Naive thymus-derived CD4-positive, alpha-beta T cell (primary cell): ENCODE measurements around the gene SIRPB1. TPM values are rescaled to one million over a fixed set of nuclear protein-coding genes. Genes with fewer than 3 reads are reported as not detected.
"Not testable (repeated sequence)": the region's sequence is repeated elsewhere in the genome, so short reads cannot be mapped to it uniquely, and the experiment has no call there.

Experiments
- ATAC-seq: fragments of 150-1000 bp; cut with Tn5 transposase; 2 replicates; pipeline ENCODE4 v1.10.0; 2021; ENCODE audit warnings: mild to moderate bottlenecking, moderate library complexity
- CTCF ChIA-PET: fragments of 350-600 bp; sonication (Branson Sonifier 250); formaldehyde crosslinking; loops from one replicate; lab custom pipeline; 2021; ENCODE audit warnings: antibody characterized with exemption; lab: Charles Lee
- POLR2A ChIA-PET: fragments of 350-600 bp; sonication (Branson Sonifier 250); formaldehyde crosslinking; loops from one replicate; lab custom pipeline; 2021; ENCODE audit warnings: antibody characterized with exemption, inconsistent platforms; lab: Charles Lee
- DNase-seq, 9 donors: peaks; one replicate each; pipeline versions ENCODE4 v3.0.0 to v3.0.0-alpha.2; 2020 to 2022; ENCODE audit warnings: mixed read lengths in 1 of 9
- H3K27ac ChIP-seq: one replicate; pipeline ENCODE4 v1.7.0; 2013; ENCODE audit warnings: mild to moderate bottlenecking, low read depth, low read length, moderate library complexity
- H3K27me3 ChIP-seq, 2 donors: one replicate each; pipeline ENCODE4 v1.7.0; 2013; ENCODE audit warnings: low read length in 2 of 2, mild to moderate bottlenecking in 2 of 2, moderate library complexity in 2 of 2; ENCODE audit not compliant: control insufficient read depth in 2 of 2, insufficient read depth in 2 of 2
- H3K36me3 ChIP-seq, 3 experiments: 1 replicate in 2 of 3; 2 replicates in 1 of 3; pipeline ENCODE4 v1.7.0; 2013; ENCODE audit warnings: low read length in 3 of 3, mild to moderate bottlenecking in 3 of 3, moderate library complexity in 1 of 3; ENCODE audit not compliant: insufficient read depth in 3 of 3, control insufficient read depth in 2 of 3
- H3K4me1 ChIP-seq, 2 donors: one replicate each; pipeline ENCODE4 v1.7.0; 2013; ENCODE audit warnings: low read length in 2 of 2, mild to moderate bottlenecking in 2 of 2, moderate library complexity in 1 of 2; ENCODE audit not compliant: control insufficient read depth in 2 of 2, insufficient read depth in 2 of 2
- H3K4me3 ChIP-seq: 2 replicates; pipeline ENCODE4 v1.7.0; 2013; ENCODE audit warnings: mild to moderate bottlenecking, low read length
- H3K9me3 ChIP-seq, 3 experiments: 1 replicate in 2 of 3; 2 replicates in 1 of 3; pipeline ENCODE4 v1.7.0; 2013; ENCODE audit warnings: low read length in 3 of 3; ENCODE audit not compliant: control insufficient read depth in 2 of 3
- H3K27ac Mint-ChIP-seq, 9 donors: one replicate each; pipeline ENCODE4 v1.8.0; 2020 to 2022; ENCODE audit warnings: mixed read lengths in 9 of 9, mild to moderate bottlenecking in 8 of 9, moderate library complexity in 5 of 9, inconsistent platforms in 2 of 9
- H3K27me3 Mint-ChIP-seq, 5 donors: one replicate each; pipeline ENCODE4 v1.8.0; 2021 to 2022; ENCODE audit warnings: mixed read lengths in 5 of 5, mild to moderate bottlenecking in 1 of 5
- H3K36me3 Mint-ChIP-seq, 5 donors: one replicate each; pipeline ENCODE4 v1.8.0; 2020 to 2022; ENCODE audit warnings: mixed read lengths in 5 of 5, mild to moderate bottlenecking in 3 of 5, inconsistent platforms in 1 of 5
- H3K4me1 Mint-ChIP-seq, 7 donors: one replicate each; pipeline ENCODE4 v1.8.0; 2020 to 2022; ENCODE audit warnings: mixed read lengths in 7 of 7, mild to moderate bottlenecking in 3 of 7, inconsistent platforms in 1 of 7
- H3K4me3 Mint-ChIP-seq, 10 donors: one replicate each; pipeline ENCODE4 v1.8.0; 2020 to 2022; ENCODE audit warnings: mild to moderate bottlenecking in 10 of 10, mixed read lengths in 10 of 10, moderate library complexity in 6 of 10, inconsistent platforms in 2 of 10
- H3K9me3 Mint-ChIP-seq, 11 donors: one replicate each; pipeline ENCODE4 v1.8.0; 2020 to 2022; ENCODE audit warnings: mixed read lengths in 11 of 11, mild to moderate bottlenecking in 4 of 11, inconsistent platforms in 1 of 11, moderate library complexity in 1 of 11
- intact Hi-C, 2 donors: fragments of 100-400 bp; cut with micrococcal nuclease; formaldehyde crosslinking; loops; one replicate each; pipeline ENCODE4 v1.15.1; 2023
- polyA plus RNA-seq, 2 donors: library from polyadenylated mRNA; unstranded; fragments of 300-500 nt; fragmentation: Illumina TruSeq; gene quantifications; one replicate each; pipeline ENCODE4 v1.2.3, GENCODE V29; 2021
- total RNA-seq, 6 experiments: library from RNA in 5 of 6; stranded (reverse) in 5 of 6; gene quantifications; 1 replicate in 5 of 6; 2 replicates in 1 of 6; pipeline ENCODE4 v1.2.3 and lab custom pipeline; 2021 to 2026

Gene SIRPB1
- total and polyA plus RNA-seq, 7 experiments from 2014 or later: 2.2 to 28.2 (median 9.6) TPM

GRCh38 chr20:1648101-1648500, 28.3 kb upstream of the SIRPB1 start:
- intact Hi-C loops: no loop called here
- DNase-seq (no peak), ATAC-seq (no peak)
- peaks cover 0 to 13% (median 3%) of the 10 kb centered on the region in 11 donors for H3K9me3 Mint-ChIP-seq
- H3K4me3 Mint-ChIP-seq: peak overlapping the region in 2 of 10 donors; percentile 17 to 81
- Histone ChIP-seq H3K27me3 (no peaks in the 10 kb centered on the region), H3K9me3 (no peaks in the 10 kb centered on the region), H3K4me1 (peaks cover 39 to 63% of the 10 kb centered on the region in 2 donors), H3K27ac (no peak overlapping the region), H3K36me3 (peaks cover 4 to 54% (median 16%) of the 10 kb centered on the region in 3 experiments), H3K4me3 (no peak overlapping the region)
- H3K27ac Mint-ChIP-seq: peak overlapping the region in 6 of 9 donors; percentile 4 to 87 (median 82)
- CTCF ChIA-PET: no interaction called here
- peaks cover 20 to 86% (median 75%) of the 10 kb centered on the region in 7 donors for H3K4me1 Mint-ChIP-seq
- no peaks in the 10 kb centered on the region for H3K27me3 Mint-ChIP-seq
- POLR2A ChIA-PET: interaction anchor here (1.0 to 4.5 kb wide), 6 partner anchors 8 to 26 kb away, joined by 3 to 21 read pairs (median 4); no protein-coding TSS in a partner anchor
- H3K36me3 Mint-ChIP-seq: peaks cover 4 to 70% (median 51%) of the 10 kb centered on the region in 5 donors

GRCh38 chr20:1646975-1647431, 27.2 kb upstream of the SIRPB1 start:
- DNase-seq: peak in 1 of 9 donors; percentile 26

GRCh38 chr20:1644101-1644962, 24.5 kb upstream of the SIRPB1 start:
- POLR2A ChIA-PET: interaction anchor here (1.7 kb wide), 1 partner anchor 12 kb away, joined by 7 read pairs; the partner anchor contains the start of gene SIRPG
- peaks cover 0 to 58% (median 33%) of the 10 kb centered on the region in 5 donors for H3K36me3 Mint-ChIP-seq

More at GRCh38 chr20:1646975-1647431, 27.2 kb upstream of the SIRPB1 start:
- Mint-ChIP-seq H3K27ac (peak overlapping the region in 7 of 9 donors; percentile 40 to 87 (median 84)), H3K36me3 (peaks cover 0 to 62% (median 44%) of the 10 kb centered on the region in 5 donors), H3K27me3 (no peaks in the 10 kb centered on the region), H3K4me1 (peaks cover 14 to 75% (median 66%) of the 10 kb centered on the region in 7 donors), H3K4me3 (peak overlapping the region; percentile 15 to 81 (median 69)), H3K9me3 (peaks cover 0 to 9% (median 0%) of the 10 kb centered on the region in 11 donors)
- peak overlapping the region; percentile 60 for H3K27ac ChIP-seq
- peaks cover 4 to 49% (median 16%) of the 10 kb centered on the region in 3 experiments for H3K36me3 ChIP-seq
- CTCF ChIA-PET: interaction anchor here (0.8 kb wide), 1 partner anchor 13 kb away, joined by 4 read pairs; no protein-coding TSS in a partner anchor
- no peaks in the 10 kb centered on the region for H3K9me3 ChIP-seq
- H3K4me3 ChIP-seq: peak overlapping the region; percentile 15
- POLR2A ChIA-PET: interaction anchor here (0.9 to 2.2 kb wide), 6 partner anchors 9 to 23 kb away, joined by 3 to 7 read pairs (median 4); no protein-coding TSS in a partner anchor
- no peak for ATAC-seq
- peaks cover 30 to 53% of the 10 kb centered on the region in 2 donors for H3K4me1 ChIP-seq
- intact Hi-C loops: loop anchor here in 1 of 2 donors (1.0 kb wide), 1 partner anchor 9 kb away; no protein-coding TSS in a partner anchor
- H3K27me3 ChIP-seq: no peaks in the 10 kb centered on the region

GRCh38 chr20:1638643-1639042, 18.8 kb upstream of the SIRPB1 start:
- peaks cover 4 to 50% (median 41%) of the 10 kb centered on the region in 5 donors for H3K36me3 Mint-ChIP-seq
- peaks cover 0 to 14% (median 2%) of the 10 kb centered on the region in 11 donors for H3K9me3 Mint-ChIP-seq

More at GRCh38 chr20:1644101-1644962, 24.5 kb upstream of the SIRPB1 start:
- Histone ChIP-seq H3K9me3 (no peaks in the 10 kb centered on the region), H3K27ac (no peak overlapping the region), H3K27me3 (no peaks in the 10 kb centered on the region), H3K4me1 (peaks cover 12 to 42% of the 10 kb centered on the region in 2 donors), H3K36me3 (peaks cover 4 to 49% (median 16%) of the 10 kb centered on the region in 3 experiments), H3K4me3 (no peak overlapping the region)
- DNase-seq (no peak), ATAC-seq (no peak)
- H3K4me1 Mint-ChIP-seq: peaks cover 8 to 51% (median 40%) of the 10 kb centered on the region in 7 donors
- H3K9me3 Mint-ChIP-seq: peaks cover 0 to 11% (median 2%) of the 10 kb centered on the region in 11 donors
- intact Hi-C loops: no loop called here
- H3K27me3 Mint-ChIP-seq: no peaks in the 10 kb centered on the region
- CTCF ChIA-PET: interaction anchor here (1.2 kb wide), 1 partner anchor 141 kb away, joined by 3 read pairs; no protein-coding TSS in a partner anchor
- peak overlapping the region in 4 of 9 donors; percentile 30 to 86 (median 54) for H3K27ac Mint-ChIP-seq
- peak overlapping the region in 1 of 10 donors; percentile 12 for H3K4me3 Mint-ChIP-seq

GRCh38 chr20:1637755-1638154, 17.9 kb upstream of the SIRPB1 start:
- H3K4me3 Mint-ChIP-seq: no peak overlapping the region
- H3K27me3 Mint-ChIP-seq: no peaks in the 10 kb centered on the region
- peaks cover 12 to 49% (median 35%) of the 10 kb centered on the region in 7 donors for H3K4me1 Mint-ChIP-seq
- DNase-seq: no peak
- peaks cover 5 to 55% (median 44%) of the 10 kb centered on the region in 5 donors for H3K36me3 Mint-ChIP-seq
- CTCF ChIA-PET: interaction anchor here (1.2 kb wide), 1 partner anchor 13 kb away, joined by 3 read pairs; no protein-coding TSS in a partner anchor
- POLR2A ChIA-PET: interaction anchor here (0.5 to 1.8 kb wide), 2 partner anchors 11 to 13 kb away, joined by 3 to 5 read pairs; no protein-coding TSS in a partner anchor
- Histone ChIP-seq H3K27ac (no peak overlapping the region), H3K36me3 (peaks cover 0 to 29% (median 7%) of the 10 kb centered on the region in 3 experiments), H3K4me1 (peaks cover 4 to 21% of the 10 kb centered on the region in 2 donors), H3K4me3 (no peak overlapping the region), H3K27me3 (no peaks in the 10 kb centered on the region), H3K9me3 (no peaks in the 10 kb centered on the region)
- H3K9me3 Mint-ChIP-seq: peaks cover 0 to 14% (median 2%) of the 10 kb centered on the region in 11 donors
- H3K27ac Mint-ChIP-seq: peak overlapping the region in 6 of 9 donors; percentile 24 to 84 (median 74)
- no peak for ATAC-seq
- intact Hi-C loops: no loop called here

More at GRCh38 chr20:1638643-1639042, 18.8 kb upstream of the SIRPB1 start:
- H3K4me1 ChIP-seq: peaks cover 0 to 13% of the 10 kb centered on the region in 2 donors
- H3K27ac ChIP-seq, ATAC-seq, H3K27me3 ChIP-seq, H3K4me3 Mint-ChIP-seq, DNase-seq, intact Hi-C loops, H3K27me3 Mint-ChIP-seq, H3K4me3 ChIP-seq, H3K9me3 ChIP-seq: not testable (repeated sequence)
- peak overlapping the region in 2 of 9 donors; percentile 76 to 80 for H3K27ac Mint-ChIP-seq
- ChIA-PET POLR2A (interaction anchor here (0.6 to 1.8 kb wide), 3 partner anchors 12 to 36 kb away, joined by 3 to 5 read pairs (median 3); no protein-coding TSS in a partner anchor), CTCF (interaction anchor here (1.2 kb wide), 1 partner anchor 12 kb away, joined by 3 read pairs; no protein-coding TSS in a partner anchor)
- H3K4me1 Mint-ChIP-seq: peaks cover 7 to 40% (median 28%) of the 10 kb centered on the region in 7 donors
- H3K36me3 ChIP-seq: peaks cover 0 to 36% (median 12%) of the 10 kb centered on the region in 3 experiments
